ENCODE data around the gene MYH16. TPM values are rescaled to one million over a fixed set of nuclear protein-coding genes. Genes with fewer than 3 reads are reported as not detected.
"Not testable (repeated sequence)": the region's sequence is repeated elsewhere in the genome, so short reads cannot be mapped to it uniquely, and the experiment has no call there.

The MYH16 gene
- total RNA-seq, 2 experiments from 2014 or later: not detected

GRCh38 chr7:99229234-99229633 is 43.4 kb upstream of the MYH16 start:
- CTCF ChIA-PET (ENCODE audit: unreplicated experiment): no interaction called here
- TF ChIP-seq CTCF (conservative IDR thresholded peaks at IDR 0.05; ENCODE audit: low read length) (no peak), EZH2phosphoT487 (IDR thresholded peaks at IDR 0.05; ENCODE audit: borderline replicate concordance, low read depth, low read length) (no peak)
- no peaks in the 10 kb centered on the region for H3K79me2 ChIP-seq (ENCODE audit: insufficient read depth, low read depth, low read length)
- H3K9me2 ChIP-seq (ENCODE audit: insufficient read depth, low read length): no peaks in the 10 kb centered on the region
- no peak overlapping the region for H3K4me3 ChIP-seq (ENCODE audit: low read depth, low read length, poor library complexity, severe bottlenecking)
- no peak overlapping the region for H3K27ac ChIP-seq (ENCODE audit: low read depth, low read length, poor library complexity, severe bottlenecking)
- POLR2A ChIA-PET: no interaction called here
- H4K20me1 ChIP-seq (ENCODE audit: insufficient read depth, low read length): no peaks in the 10 kb centered on the region
- H3K4me2 ChIP-seq (ENCODE audit: low read length): no peak overlapping the region
- DNase-seq (ENCODE audit: low spot score): no peak
- H3K36me3 ChIP-seq (ENCODE audit: insufficient read depth, low read length): no peaks in the 10 kb centered on the region
- BruUV-seq (replicated peaks): no TSS peak
- intact Hi-C loops (cut with micrococcal nuclease; ENCODE audit: unreplicated experiment): no loop called here
- no peaks in the 10 kb centered on the region for H3K4me1 ChIP-seq (ENCODE audit: insufficient read depth, low read length, poor library complexity, severe bottlenecking)
- no peak overlapping the region for H2AFZ ChIP-seq (ENCODE audit: low read length)
- no peaks in the 10 kb centered on the region for H3K9me3 ChIP-seq (ENCODE audit: low read length)

- CTCF ChIA-PET (ENCODE audit: unreplicated experiment): no interaction called here
- no TSS peak for BruUV-seq (replicated peaks)
- Histone ChIP-seq H2AFZ (ENCODE audit: low read length) (no peak overlapping the region), H3K9me3 (ENCODE audit: low read length) (no peaks in the 10 kb centered on the region), H4K20me1 (ENCODE audit: insufficient read depth, low read length) (no peaks in the 10 kb centered on the region), H3K79me2 (ENCODE audit: insufficient read depth, low read depth, low read length) (no peaks in the 10 kb centered on the region), H3K4me1 (ENCODE audit: insufficient read depth, low read length, poor library complexity, severe bottlenecking) (no peaks in the 10 kb centered on the region), H3K36me3 (ENCODE audit: insufficient read depth, low read length) (no peaks in the 10 kb centered on the region), H3K27ac (ENCODE audit: low read depth, low read length, poor library complexity, severe bottlenecking) (no peak overlapping the region), H3K9me2 (ENCODE audit: insufficient read depth, low read length) (no peaks in the 10 kb centered on the region), H3K4me3 (ENCODE audit: low read depth, low read length, poor library complexity, severe bottlenecking) (no peak overlapping the region), H3K4me2 (ENCODE audit: low read length) (no peak overlapping the region)
- POLR2A ChIA-PET: no interaction called here
- no peak for DNase-seq (ENCODE audit: low spot score)
- intact Hi-C loops (cut with micrococcal nuclease; ENCODE audit: unreplicated experiment): no loop called here
- TF ChIP-seq CTCF (conservative IDR thresholded peaks at IDR 0.05; ENCODE audit: low read length): no peak
- TF ChIP-seq EZH2phosphoT487 (IDR thresholded peaks at IDR 0.05; ENCODE audit: borderline replicate concordance, low read depth, low read length): no peak
Observed at GRCh38 chr7:99232082-99232770, 40.4 kb upstream of the MYH16 start.

GRCh38 chr7:99232955-99233354 is 39.7 kb upstream of the MYH16 start:
- H3K9me3 ChIP-seq (ENCODE audit: low read length); intact Hi-C loops (cut with micrococcal nuclease; ENCODE audit: unreplicated experiment); H4K20me1 ChIP-seq (ENCODE audit: insufficient read depth, low read length); H3K4me2 ChIP-seq (ENCODE audit: low read length); H3K36me3 ChIP-seq (ENCODE audit: insufficient read depth, low read length); H3K9me2 ChIP-seq (ENCODE audit: insufficient read depth, low read length); H3K27ac ChIP-seq (ENCODE audit: low read depth, low read length, poor library complexity, severe bottlenecking); BruUV-seq (replicated peaks); H3K4me1 ChIP-seq (ENCODE audit: insufficient read depth, low read length, poor library complexity, severe bottlenecking); POLR2A ChIA-PET; H3K4me3 ChIP-seq (ENCODE audit: low read depth, low read length, poor library complexity, severe bottlenecking); DNase-seq (ENCODE audit: low spot score); H3K79me2 ChIP-seq (ENCODE audit: insufficient read depth, low read depth, low read length); H2AFZ ChIP-seq (ENCODE audit: low read length); CTCF ChIA-PET (ENCODE audit: unreplicated experiment): not testable (repeated sequence)
